GM12875 (cell line): Measurements from ENCODE around the gene ZBTB9.

Experiments
- H3K4me3 ChIP-seq: one replicate; pipeline ENCODE4 v1.5.1; 2011; ENCODE audit warnings: low read depth, low read length, control low read depth
- TF ChIP-seq, protein P1 (sequence below): IDR thresholded peaks from 2 replicates; pipeline ENCODE4 v1.5.1; 2011; ENCODE audit warnings: low read depth, mild to moderate bottlenecking, control low read depth, inconsistent platforms, low read length, moderate library complexity, borderline replicate concordance; ENCODE audit not compliant: insufficient read depth

Gene ZBTB9

DNA sequence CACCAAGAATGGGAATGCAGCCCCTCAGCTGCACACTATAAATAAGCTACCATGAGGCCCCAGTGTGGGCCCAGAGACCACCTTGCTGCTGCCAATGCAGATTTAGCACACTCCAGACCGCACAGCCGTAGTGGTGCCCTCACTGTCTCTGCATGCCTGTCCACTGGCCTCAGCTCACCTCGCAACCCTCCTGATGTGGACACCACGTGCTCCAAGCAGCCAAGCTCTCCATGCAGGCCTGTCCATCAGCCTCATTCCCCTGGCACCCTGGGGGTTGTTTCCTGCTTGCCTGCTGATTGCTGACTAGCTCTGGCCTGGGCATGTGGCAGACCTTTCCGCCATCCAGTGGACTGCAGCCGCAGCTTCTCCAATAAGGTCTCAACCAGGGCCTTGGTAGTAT lies 36.2 kb downstream of the ZBTB9 start:
- H3K4me3 ChIP-seq, result no peak overlapping the region
- TF ChIP-seq, protein P1, sequence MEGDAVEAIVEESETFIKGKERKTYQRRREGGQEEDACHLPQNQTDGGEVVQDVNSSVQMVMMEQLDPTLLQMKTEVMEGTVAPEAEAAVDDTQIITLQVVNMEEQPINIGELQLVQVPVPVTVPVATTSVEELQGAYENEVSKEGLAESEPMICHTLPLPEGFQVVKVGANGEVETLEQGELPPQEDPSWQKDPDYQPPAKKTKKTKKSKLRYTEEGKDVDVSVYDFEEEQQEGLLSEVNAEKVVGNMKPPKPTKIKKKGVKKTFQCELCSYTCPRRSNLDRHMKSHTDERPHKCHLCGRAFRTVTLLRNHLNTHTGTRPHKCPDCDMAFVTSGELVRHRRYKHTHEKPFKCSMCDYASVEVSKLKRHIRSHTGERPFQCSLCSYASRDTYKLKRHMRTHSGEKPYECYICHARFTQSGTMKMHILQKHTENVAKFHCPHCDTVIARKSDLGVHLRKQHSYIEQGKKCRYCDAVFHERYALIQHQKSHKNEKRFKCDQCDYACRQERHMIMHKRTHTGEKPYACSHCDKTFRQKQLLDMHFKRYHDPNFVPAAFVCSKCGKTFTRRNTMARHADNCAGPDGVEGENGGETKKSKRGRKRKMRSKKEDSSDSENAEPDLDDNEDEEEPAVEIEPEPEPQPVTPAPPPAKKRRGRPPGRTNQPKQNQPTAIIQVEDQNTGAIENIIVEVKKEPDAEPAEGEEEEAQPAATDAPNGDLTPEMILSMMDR, result no peak

DNA sequence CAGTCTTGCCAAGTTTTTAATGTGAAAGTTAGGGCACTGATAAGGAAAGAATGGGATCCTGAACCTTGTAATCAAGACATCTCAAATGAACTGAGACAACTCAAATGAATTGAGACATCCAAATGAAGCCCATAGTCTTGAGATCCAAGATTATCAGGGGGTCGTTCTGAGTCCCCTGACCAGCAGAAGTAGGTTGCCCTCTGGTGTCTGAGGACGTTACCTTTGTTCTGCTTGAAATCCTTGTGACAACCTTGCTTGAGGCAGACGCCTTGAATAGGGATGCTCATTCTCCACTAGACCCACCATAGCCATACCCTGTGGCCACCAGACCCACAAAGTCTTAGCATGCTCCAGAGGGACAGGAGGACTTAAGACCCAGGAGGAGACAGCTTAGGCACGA lies 37.7 kb downstream of the ZBTB9 start:
- TF ChIP-seq, protein P1, result no peak
- H3K4me3 ChIP-seq, result no peak overlapping the region

DNA sequence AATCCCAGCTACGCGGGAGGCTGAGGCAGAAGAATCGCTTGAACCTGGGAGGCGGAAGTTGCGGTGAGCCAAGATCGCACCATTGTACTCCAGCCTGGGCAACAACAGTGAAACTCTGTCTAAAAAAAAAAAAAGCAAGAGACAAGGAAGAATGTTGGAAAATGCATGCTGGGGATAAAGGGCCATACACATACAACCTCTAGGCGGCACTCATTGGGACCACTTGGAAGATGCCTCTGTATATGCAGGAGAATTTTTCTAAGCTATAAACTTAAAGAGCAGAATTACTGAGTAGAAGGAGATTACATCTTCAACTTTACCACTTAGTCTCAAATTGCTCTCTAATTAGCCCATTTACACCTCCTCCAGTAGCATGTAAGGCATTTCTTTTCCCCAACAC lies 42.8 kb downstream of the ZBTB9 start:
- no peak overlapping the region for H3K4me3 ChIP-seq
- TF ChIP-seq, protein P1, result no peak

DNA sequence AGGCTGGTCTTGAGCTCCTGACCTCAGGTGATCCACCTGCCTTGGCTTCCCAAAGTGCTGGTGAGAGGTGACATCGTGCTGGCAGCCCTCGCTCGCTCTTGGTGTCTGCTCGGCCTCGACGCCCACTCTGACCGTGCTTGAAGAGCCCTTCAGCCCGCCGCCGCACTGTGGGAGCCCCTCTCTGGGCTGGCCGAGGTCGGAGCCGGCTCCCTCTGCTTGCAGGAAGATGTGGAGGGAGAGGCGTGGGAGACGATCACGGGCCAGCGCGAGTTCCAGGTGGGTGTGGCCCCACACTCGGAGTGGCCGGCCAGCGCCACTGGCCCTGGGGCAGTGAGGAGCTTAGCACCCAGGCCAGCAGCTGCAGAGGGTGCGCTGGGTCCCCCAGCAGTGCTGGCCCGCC lies 48.1 kb downstream of the ZBTB9 start:
- no peak overlapping the region for H3K4me3 ChIP-seq
- TF ChIP-seq, protein P1, result no peak

DNA sequence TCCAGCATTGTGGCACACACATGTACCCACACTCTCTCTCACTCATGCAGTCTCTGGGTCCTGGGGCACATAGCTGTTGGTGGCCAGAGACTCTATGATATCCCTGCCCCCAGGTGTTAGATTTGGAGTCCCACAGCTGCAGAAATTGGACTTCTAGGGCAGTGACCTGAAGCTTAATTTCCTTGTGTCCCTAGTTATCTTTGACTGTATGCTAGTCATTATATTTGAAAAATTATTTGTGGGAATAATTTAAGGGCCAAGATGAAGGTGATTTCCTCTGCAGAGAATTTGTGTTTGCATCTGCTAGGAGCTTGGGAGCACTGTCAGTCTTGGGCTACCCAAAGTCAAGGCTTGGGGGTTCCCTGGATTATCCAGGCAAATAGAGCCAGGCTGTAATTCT lies 50.1 kb downstream of the ZBTB9 start:
- no peak overlapping the region for H3K4me3 ChIP-seq
- TF ChIP-seq, protein P1, result no peak

DNA sequence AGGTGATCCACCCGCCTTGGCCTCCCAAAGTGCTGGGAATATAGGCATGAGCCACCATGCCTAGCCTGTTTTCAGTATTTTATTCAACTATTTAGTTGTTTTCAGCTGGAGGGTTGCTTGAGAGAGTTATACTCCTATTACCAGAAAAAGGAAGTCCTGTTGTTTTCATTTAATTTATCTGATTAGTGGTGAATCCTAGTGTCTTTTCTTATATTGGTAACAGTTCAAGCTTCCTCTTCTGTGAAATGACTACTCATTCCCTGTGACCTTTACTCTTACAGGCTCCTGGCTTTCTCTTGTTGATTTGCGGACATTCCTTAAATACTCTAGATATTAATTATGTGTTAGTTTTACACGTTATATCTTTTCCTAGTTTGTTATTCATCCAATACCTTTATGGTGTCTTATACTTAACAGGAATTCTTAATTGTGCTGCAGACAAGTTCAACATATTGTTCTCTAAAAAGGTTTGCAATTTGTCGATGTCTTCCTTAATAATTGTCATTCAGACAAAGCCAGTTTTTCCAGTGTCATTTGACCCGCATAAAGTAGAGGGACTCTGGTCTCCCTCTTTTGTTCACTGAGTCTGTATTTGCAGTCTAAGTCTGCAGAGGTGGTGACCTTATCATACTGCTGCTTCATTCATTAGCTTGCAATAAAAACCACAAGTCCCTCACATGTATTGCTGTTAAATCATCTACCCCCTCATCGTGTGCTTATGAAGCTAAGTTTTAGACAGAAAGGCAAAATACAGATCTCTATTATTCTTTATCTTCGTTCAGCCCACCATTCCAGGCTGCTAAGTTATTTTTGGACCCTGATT lies 51.4 kb downstream of the ZBTB9 start:
- no peak overlapping the region for H3K4me3 ChIP-seq
- TF ChIP-seq, protein P1, result no peak
